Activated naive CD4-positive, alpha-beta T cell treated with anti-CD3 and anti-CD28 coated beads for 36 hours (primary cell): ENCODE results near the gene NRCAM. TPM values are rescaled to one million over a fixed set of nuclear protein-coding genes. Genes with fewer than 3 reads are reported as not detected.

ENCODE experiments used
- CTCF ChIA-PET: fragments of 350-600 bp; sonication (Branson Sonifier 250); formaldehyde crosslinking; loops from one replicate; lab custom pipeline; 2021; ENCODE audit warnings: antibody characterized with exemption; lab: Charles Lee
- DNase-seq: peaks from one replicate; pipeline ENCODE4 v3.0.0-alpha.2; 2020
- H3K27ac Mint-ChIP-seq: one replicate; pipeline ENCODE4 v1.8.0; 2021; ENCODE audit warnings: mild to moderate bottlenecking, mixed read lengths
- H3K27me3 Mint-ChIP-seq: one replicate; pipeline ENCODE4 v1.8.0; 2021; ENCODE audit warnings: low read depth, mixed read lengths
- H3K36me3 Mint-ChIP-seq: one replicate; pipeline ENCODE4 v1.8.0; 2021; ENCODE audit warnings: low read depth, mixed read lengths
- H3K4me1 Mint-ChIP-seq: one replicate; pipeline ENCODE4 v1.8.0; 2021; ENCODE audit warnings: low read depth, mixed read lengths
- H3K4me3 Mint-ChIP-seq: one replicate; pipeline ENCODE4 v1.8.0; 2021; ENCODE audit warnings: mild to moderate bottlenecking, moderate library complexity, mixed read lengths
- H3K9me3 Mint-ChIP-seq: one replicate; pipeline ENCODE4 v1.8.0; 2021; ENCODE audit warnings: mixed read lengths
- intact Hi-C: fragments of 100-400 bp; cut with micrococcal nuclease; formaldehyde crosslinking; loops from one replicate; pipeline ENCODE4 v1.15.1; 2023
- total RNA-seq, 2 experiments: library from RNA; stranded (reverse); gene quantifications; one replicate each; pipeline ENCODE4 v1.2.3, GENCODE V29; 2021

Gene NRCAM
- total RNA-seq, 2 experiments from 2014 or later: 0.81 to 1.0 TPM

- no peaks in the 10 kb centered on the region for H3K36me3 Mint-ChIP-seq
- no peak overlapping the region for H3K4me3 Mint-ChIP-seq
- H3K4me1 Mint-ChIP-seq: no peaks in the 10 kb centered on the region
- no peak overlapping the region for H3K27ac Mint-ChIP-seq
- intact Hi-C loops: loop anchor here (5.0 kb wide), 1 partner anchor 389 kb away; no protein-coding TSS in a partner anchor
- DNase-seq: no peak
- CTCF ChIA-PET: interaction anchor here (3.9 to 6.6 kb wide), 2 partner anchors 38 kb away, joined by 15 to 61 read pairs; no protein-coding TSS in a partner anchor
- no peaks in the 10 kb centered on the region for H3K27me3 Mint-ChIP-seq
- H3K9me3 Mint-ChIP-seq: no peaks in the 10 kb centered on the region
Observed at GRCh38 chr7:108108131-108108530, 348.1 kb downstream of the NRCAM start.

GRCh38 chr7:108104324-108104723, 351.9 kb downstream of the NRCAM start:
- Mint-ChIP-seq H3K27ac (no peak overlapping the region), H3K27me3 (no peaks in the 10 kb centered on the region), H3K9me3 (no peaks in the 10 kb centered on the region), H3K4me1 (no peaks in the 10 kb centered on the region), H3K4me3 (no peak overlapping the region), H3K36me3 (no peaks in the 10 kb centered on the region)
- CTCF ChIA-PET: interaction anchor here (0.6 to 3.9 kb wide), 2 partner anchors 10 to 42 kb away, joined by 5 to 15 read pairs; no protein-coding TSS in a partner anchor
- intact Hi-C loops: no loop called here
- no peak for DNase-seq

GRCh38 chr7:108103558-108104298, 352.5 kb downstream of the NRCAM start:
- intact Hi-C loops: no loop called here
- H3K27ac Mint-ChIP-seq: no peak overlapping the region
- CTCF ChIA-PET: interaction anchor here (0.6 to 3.9 kb wide), 2 partner anchors 10 to 42 kb away, joined by 5 to 15 read pairs; no protein-coding TSS in a partner anchor
- H3K36me3 Mint-ChIP-seq: no peaks in the 10 kb centered on the region
- no peak for DNase-seq
- H3K27me3 Mint-ChIP-seq: no peaks in the 10 kb centered on the region
- no peak overlapping the region for H3K4me3 Mint-ChIP-seq
- H3K4me1 Mint-ChIP-seq: no peaks in the 10 kb centered on the region
- H3K9me3 Mint-ChIP-seq: no peaks in the 10 kb centered on the region

GRCh38 chr7:108102671-108103312, 353.4 kb downstream of the NRCAM start:
- no peak overlapping the region for H3K27ac Mint-ChIP-seq
- DNase-seq: no peak
- no peaks in the 10 kb centered on the region for H3K36me3 Mint-ChIP-seq
- H3K9me3 Mint-ChIP-seq: no peaks in the 10 kb centered on the region
- CTCF ChIA-PET: no interaction called here
- H3K4me1 Mint-ChIP-seq: no peaks in the 10 kb centered on the region
- no peaks in the 10 kb centered on the region for H3K27me3 Mint-ChIP-seq
- intact Hi-C loops: no loop called here
- H3K4me3 Mint-ChIP-seq: no peak overlapping the region

- H3K27ac Mint-ChIP-seq: no peak overlapping the region
- no peak for DNase-seq
- H3K36me3 Mint-ChIP-seq: no peaks in the 10 kb centered on the region
- intact Hi-C loops: no loop called here
- H3K4me1 Mint-ChIP-seq: no peaks in the 10 kb centered on the region
- no peak overlapping the region for H3K4me3 Mint-ChIP-seq
- no peaks in the 10 kb centered on the region for H3K9me3 Mint-ChIP-seq
- H3K27me3 Mint-ChIP-seq: no peaks in the 10 kb centered on the region
- CTCF ChIA-PET: interaction anchor here (0.7 kb wide), 1 partner anchor 349 kb away, joined by 3 read pairs; no protein-coding TSS in a partner anchor
Observed at GRCh38 chr7:108101759-108102158, 354.5 kb downstream of the NRCAM start.

GRCh38 chr7:108099713-108100112, 356.5 kb downstream of the NRCAM start:
- CTCF ChIA-PET: no interaction called here
- intact Hi-C loops: no loop called here
- DNase-seq: no peak
- Mint-ChIP-seq H3K9me3 (no peaks in the 10 kb centered on the region), H3K27ac (no peak overlapping the region), H3K27me3 (no peaks in the 10 kb centered on the region), H3K4me1 (no peaks in the 10 kb centered on the region), H3K4me3 (no peak overlapping the region), H3K36me3 (no peaks in the 10 kb centered on the region)

- Mint-ChIP-seq H3K4me3 (no peak overlapping the region), H3K36me3 (no peaks in the 10 kb centered on the region), H3K4me1 (no peaks in the 10 kb centered on the region), H3K27me3 (no peaks in the 10 kb centered on the region), H3K9me3 (no peaks in the 10 kb centered on the region), H3K27ac (no peak overlapping the region)
- CTCF ChIA-PET: interaction anchor here (2.0 kb wide), 1 partner anchor 48 kb away, joined by 7 read pairs; no protein-coding TSS in a partner anchor
- DNase-seq: no peak
- intact Hi-C loops: no loop called here
Observed at GRCh38 chr7:108097703-108098102, 358.5 kb downstream of the NRCAM start.

Other genes starting within 250 kb of the NRCAM start
- 10 to 100 TPM; 18.8 to 18.9 TPM for gene PNPLA8, start 69.7 kb upstream of the NRCAM start, total RNA-seq
- 10 to 100 TPM; 22.7 to 24.8 TPM for gene THAP5, start 113.3 kb upstream of the NRCAM start, total RNA-seq
- 1 to 10 TPM; 8.2 TPM for gene DNAJB9, start 113.4 kb upstream of the NRCAM start, total RNA-seq